Measurements from ENCODE around the gene HECTD4. TPM values are rescaled to one million over a fixed set of nuclear protein-coding genes. Genes with fewer than 3 reads are reported as not detected.

HECTD4 gene
- total RNA-seq, 2 donors from 2014 or later: 54.2 to 75.4 TPM

DNA sequence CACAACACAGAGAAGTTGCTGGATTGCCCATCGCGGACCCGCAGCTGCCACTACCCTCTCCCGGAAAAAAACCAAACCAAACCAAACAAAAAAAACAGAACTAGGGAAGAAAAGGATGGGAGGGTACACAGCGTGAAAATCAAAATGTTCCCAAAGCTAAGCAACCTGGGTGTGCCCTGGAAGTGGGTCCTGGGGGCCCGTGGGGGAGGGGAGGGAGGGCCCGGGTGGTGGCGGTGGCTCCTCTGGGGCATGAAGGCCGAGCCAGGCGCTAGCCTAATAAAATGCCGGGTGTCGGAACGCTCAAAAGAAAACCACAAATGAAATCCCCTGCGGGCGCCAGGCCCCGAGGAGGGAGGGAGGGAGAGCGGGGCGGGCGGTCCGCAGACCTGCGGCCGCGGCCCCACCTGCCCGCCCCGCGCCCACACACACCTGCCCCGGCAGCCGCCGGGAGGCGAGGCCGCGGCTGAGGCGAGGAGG is 787 bp downstream of the HECTD4 start:
- DNase-seq (ENCODE audit: low spot score) (no peak), ATAC-seq (ENCODE audit: insufficient number of reproducible peaks, low FRiP score, low read depth) (no peak)
- no peaks in the 10 kb centered on the region for H3K27me3 ChIP-seq (replicated peaks; ENCODE audit: insufficient read depth)

DNA sequence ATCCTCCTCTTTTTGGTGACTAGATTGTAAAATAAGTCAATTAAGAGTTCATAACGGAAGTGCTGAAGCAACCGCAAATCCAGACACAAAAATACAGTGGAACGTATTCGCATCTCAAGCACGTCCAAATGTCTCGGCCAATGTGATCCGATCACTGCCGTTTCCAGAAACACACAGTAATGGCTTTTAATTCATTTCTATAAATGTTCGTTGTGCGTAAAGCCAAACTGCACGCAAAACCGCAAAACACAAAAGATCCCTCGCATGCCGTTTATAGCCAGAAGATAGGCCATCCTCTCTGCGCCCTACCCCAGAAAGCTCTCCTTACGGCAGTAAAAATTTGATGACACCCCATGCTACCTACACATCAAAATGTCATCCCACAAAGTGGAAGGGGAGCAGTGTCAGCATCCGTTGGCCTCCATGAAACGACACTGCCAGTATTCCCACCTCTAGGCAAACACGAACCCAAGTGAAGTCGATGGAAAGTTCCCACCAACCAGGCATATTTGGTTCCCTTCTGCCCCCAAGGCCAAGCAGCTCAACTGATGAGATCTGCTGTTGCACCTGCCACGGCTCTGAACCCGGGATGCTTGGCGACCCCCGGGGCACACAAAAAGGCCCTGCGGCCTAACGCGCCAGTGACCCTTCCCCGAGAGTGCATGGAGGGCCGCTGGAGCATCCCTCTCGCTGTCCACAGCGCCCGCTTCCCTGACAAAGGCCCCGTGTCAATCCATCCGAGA is 1.4 kb downstream of the HECTD4 start:
- TF ChIP-seq CTCF (IDR thresholded peaks at IDR 0.05): no peak
- ATAC-seq (ENCODE audit: insufficient number of reproducible peaks, low FRiP score, low read depth) (no peak), DNase-seq (ENCODE audit: low spot score) (no peak)
- Histone ChIP-seq H3K4me3 (peak overlapping the region; percentile 90), H3K27ac (no peak overlapping the region), H3K9me3 (no peaks in the 10 kb centered on the region), H3K4me1 (ENCODE audit: control insufficient read depth in 1 of 2, low read depth in 2 of 2) (peaks cover 10 to 18% of the 10 kb centered on the region in 2 donors), H3K36me3 (no peaks in the 10 kb centered on the region), H3K27me3 (replicated peaks; ENCODE audit: insufficient read depth) (no peaks in the 10 kb centered on the region)

More for the DNA sequence above, 787 bp downstream of the HECTD4 start:
- H3K27ac ChIP-seq: peak overlapping the region; percentile 71 to 79
- H3K4me3 ChIP-seq: peak overlapping the region; percentile 90
- TF ChIP-seq CTCF (IDR thresholded peaks at IDR 0.05): no peak
- H3K9me3 ChIP-seq: no peaks in the 10 kb centered on the region
- no peaks in the 10 kb centered on the region for H3K36me3 ChIP-seq
- peaks cover 10 to 18% of the 10 kb centered on the region in 2 donors for H3K4me1 ChIP-seq (ENCODE audit: control insufficient read depth in 1 of 2, low read depth in 2 of 2)

- Histone ChIP-seq H3K27me3 (replicated peaks; ENCODE audit: insufficient read depth) (no peaks in the 10 kb centered on the region), H3K4me1 (ENCODE audit: control insufficient read depth in 1 of 2, low read depth in 2 of 2) (peaks cover 0 to 5% of the 10 kb centered on the region in 2 donors)
- no peak for DNase-seq (ENCODE audit: low spot score)
Observed at GRCh38 chr12:112375105-112375504, 7.1 kb downstream of the HECTD4 start.

DNA sequence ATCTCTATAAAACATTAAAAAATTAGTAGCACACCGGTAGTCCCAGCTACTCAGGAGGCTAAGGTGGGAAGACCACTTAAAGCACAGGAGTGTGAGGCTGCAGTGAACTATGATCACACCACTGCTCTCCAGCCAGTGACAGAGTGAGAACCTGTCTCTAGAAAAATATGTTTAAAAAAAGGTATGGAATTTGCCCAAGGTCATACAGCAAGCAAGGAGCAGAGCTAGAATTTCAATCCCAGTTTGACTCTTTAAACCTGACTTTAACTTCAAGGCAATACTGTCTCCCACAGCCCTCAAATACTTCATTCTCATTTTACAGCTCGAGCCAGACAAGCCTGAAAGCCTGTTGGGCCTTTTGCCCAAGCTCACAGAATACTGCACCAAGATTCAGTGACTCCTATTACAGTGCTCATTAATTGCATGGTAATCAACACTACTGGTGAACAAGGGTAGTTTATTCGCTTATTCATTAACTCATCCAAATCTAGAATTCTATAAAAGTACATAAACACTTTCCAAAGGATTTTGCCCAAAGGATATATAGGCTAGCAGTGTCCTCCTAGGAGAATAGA is 8.0 kb downstream of the HECTD4 start:
- no peak for TF ChIP-seq CTCF (IDR thresholded peaks at IDR 0.05)
- Histone ChIP-seq H3K27ac (no peak overlapping the region), H3K9me3 (no peaks in the 10 kb centered on the region), H3K36me3 (no peaks in the 10 kb centered on the region), H3K4me3 (no peak overlapping the region), H3K27me3 (replicated peaks; ENCODE audit: insufficient read depth) (no peaks in the 10 kb centered on the region), H3K4me1 (ENCODE audit: control insufficient read depth in 1 of 2, low read depth in 2 of 2) (peaks cover 0 to 9% of the 10 kb centered on the region in 2 donors)
- ATAC-seq (ENCODE audit: insufficient number of reproducible peaks, low FRiP score, low read depth) (no peak), DNase-seq (ENCODE audit: low spot score) (no peak)

More at GRCh38 chr12:112375105-112375504, 7.1 kb downstream of the HECTD4 start:
- Histone ChIP-seq H3K27ac (no peak overlapping the region), H3K4me3 (no peak overlapping the region), H3K9me3 (no peaks in the 10 kb centered on the region), H3K36me3 (no peaks in the 10 kb centered on the region)
- ATAC-seq (ENCODE audit: insufficient number of reproducible peaks, low FRiP score, low read depth): no peak
- TF ChIP-seq CTCF (IDR thresholded peaks at IDR 0.05): no peak

GRCh38 chr12:112370868-112371510 is 11.2 kb downstream of the HECTD4 start:
- no peak overlapping the region for H3K27ac ChIP-seq
- TF ChIP-seq CTCF (IDR thresholded peaks at IDR 0.05): no peak
- H3K36me3 ChIP-seq: no peaks in the 10 kb centered on the region
- no peaks in the 10 kb centered on the region for H3K27me3 ChIP-seq (replicated peaks; ENCODE audit: insufficient read depth)
- no peaks in the 10 kb centered on the region for H3K9me3 ChIP-seq
- H3K4me1 ChIP-seq (ENCODE audit: control insufficient read depth in 1 of 2, low read depth in 2 of 2): peaks cover 0 to 12% of the 10 kb centered on the region in 2 donors
- DNase-seq (ENCODE audit: low spot score) (no peak), ATAC-seq (ENCODE audit: insufficient number of reproducible peaks, low FRiP score, low read depth) (no peak)
- no peak overlapping the region for H3K4me3 ChIP-seq
